Neural cell (in vitro differentiated cells): ENCODE results near the gene CYREN.

Source experiments
- EP300 ChIP-seq: fragments of 450-650 bp; conservative IDR thresholded peaks from 2 replicates; pipeline ENCODE4 v1.6.1; 2014; ENCODE audit warnings: antibody characterized with exemption, mild to moderate bottlenecking, moderate library complexity; ENCODE audit not compliant: poor library complexity, severe bottlenecking
- EZH2 ChIP-seq: fragments of 200-600, 300-800 bp; shearing (Covaris generic), sonication (generic); IDR thresholded peaks from 2 replicates; pipeline ENCODE4 v1.6.1; 2014; ENCODE audit warnings: antibody characterized with exemption, low read length, borderline replicate concordance, mild to moderate bottlenecking; ENCODE audit not compliant: insufficient read depth, poor library complexity, severe bottlenecking
- POLR2AphosphoS5 ChIP-seq: IDR thresholded peaks from 2 replicates; pipeline ENCODE4 v1.6.1; 2012
- RAD21 ChIP-seq: fragments of 450-650 bp; conservative IDR thresholded peaks from 2 replicates; pipeline ENCODE4 v1.6.1; 2014; ENCODE audit warnings: antibody characterized with exemption, mild to moderate bottlenecking, moderate library complexity
- SMC3 ChIP-seq: fragments of 450-650 bp; conservative IDR thresholded peaks from 2 replicates; pipeline ENCODE4 v1.6.1; 2014; ENCODE audit warnings: antibody characterized with exemption, mild to moderate bottlenecking, moderate library complexity; ENCODE audit not compliant: poor library complexity
- TF ChIP-seq, protein P1 (sequence below): fragments of 450-650 bp; IDR thresholded peaks from 2 replicates; pipeline ENCODE4 v1.5.1; 2014; ENCODE audit warnings: antibody characterized with exemption, mild to moderate bottlenecking, moderate library complexity; ENCODE audit not compliant: poor library complexity, severe bottlenecking
- TF ChIP-seq, protein P2 (sequence below): IDR thresholded peaks from 2 replicates; pipeline ENCODE4 v1.6.1; 2012; ENCODE audit warnings: borderline replicate concordance

DNA sequence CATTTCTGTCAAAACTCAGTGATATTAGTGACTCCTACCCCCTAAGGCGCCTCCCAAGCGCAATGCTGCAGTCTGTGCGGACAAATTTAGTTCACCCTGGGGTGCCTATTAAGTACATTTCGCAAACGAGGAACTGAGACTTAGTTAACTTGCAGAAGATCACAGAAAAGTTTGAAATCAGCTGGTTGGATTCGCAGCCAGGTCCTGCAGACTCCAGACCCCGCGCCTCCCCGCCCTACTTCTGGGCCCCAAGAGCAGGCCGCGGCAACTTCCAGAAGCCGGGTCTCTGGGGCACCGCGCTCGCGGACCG is 588 bp downstream of the CYREN start:
- TF ChIP-seq, protein P1, sequence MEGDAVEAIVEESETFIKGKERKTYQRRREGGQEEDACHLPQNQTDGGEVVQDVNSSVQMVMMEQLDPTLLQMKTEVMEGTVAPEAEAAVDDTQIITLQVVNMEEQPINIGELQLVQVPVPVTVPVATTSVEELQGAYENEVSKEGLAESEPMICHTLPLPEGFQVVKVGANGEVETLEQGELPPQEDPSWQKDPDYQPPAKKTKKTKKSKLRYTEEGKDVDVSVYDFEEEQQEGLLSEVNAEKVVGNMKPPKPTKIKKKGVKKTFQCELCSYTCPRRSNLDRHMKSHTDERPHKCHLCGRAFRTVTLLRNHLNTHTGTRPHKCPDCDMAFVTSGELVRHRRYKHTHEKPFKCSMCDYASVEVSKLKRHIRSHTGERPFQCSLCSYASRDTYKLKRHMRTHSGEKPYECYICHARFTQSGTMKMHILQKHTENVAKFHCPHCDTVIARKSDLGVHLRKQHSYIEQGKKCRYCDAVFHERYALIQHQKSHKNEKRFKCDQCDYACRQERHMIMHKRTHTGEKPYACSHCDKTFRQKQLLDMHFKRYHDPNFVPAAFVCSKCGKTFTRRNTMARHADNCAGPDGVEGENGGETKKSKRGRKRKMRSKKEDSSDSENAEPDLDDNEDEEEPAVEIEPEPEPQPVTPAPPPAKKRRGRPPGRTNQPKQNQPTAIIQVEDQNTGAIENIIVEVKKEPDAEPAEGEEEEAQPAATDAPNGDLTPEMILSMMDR = no peak
- no peak for TF ChIP-seq RAD21
- TF ChIP-seq EZH2 = no peak
- TF ChIP-seq POLR2AphosphoS5 = no peak
- TF ChIP-seq, protein P2, sequence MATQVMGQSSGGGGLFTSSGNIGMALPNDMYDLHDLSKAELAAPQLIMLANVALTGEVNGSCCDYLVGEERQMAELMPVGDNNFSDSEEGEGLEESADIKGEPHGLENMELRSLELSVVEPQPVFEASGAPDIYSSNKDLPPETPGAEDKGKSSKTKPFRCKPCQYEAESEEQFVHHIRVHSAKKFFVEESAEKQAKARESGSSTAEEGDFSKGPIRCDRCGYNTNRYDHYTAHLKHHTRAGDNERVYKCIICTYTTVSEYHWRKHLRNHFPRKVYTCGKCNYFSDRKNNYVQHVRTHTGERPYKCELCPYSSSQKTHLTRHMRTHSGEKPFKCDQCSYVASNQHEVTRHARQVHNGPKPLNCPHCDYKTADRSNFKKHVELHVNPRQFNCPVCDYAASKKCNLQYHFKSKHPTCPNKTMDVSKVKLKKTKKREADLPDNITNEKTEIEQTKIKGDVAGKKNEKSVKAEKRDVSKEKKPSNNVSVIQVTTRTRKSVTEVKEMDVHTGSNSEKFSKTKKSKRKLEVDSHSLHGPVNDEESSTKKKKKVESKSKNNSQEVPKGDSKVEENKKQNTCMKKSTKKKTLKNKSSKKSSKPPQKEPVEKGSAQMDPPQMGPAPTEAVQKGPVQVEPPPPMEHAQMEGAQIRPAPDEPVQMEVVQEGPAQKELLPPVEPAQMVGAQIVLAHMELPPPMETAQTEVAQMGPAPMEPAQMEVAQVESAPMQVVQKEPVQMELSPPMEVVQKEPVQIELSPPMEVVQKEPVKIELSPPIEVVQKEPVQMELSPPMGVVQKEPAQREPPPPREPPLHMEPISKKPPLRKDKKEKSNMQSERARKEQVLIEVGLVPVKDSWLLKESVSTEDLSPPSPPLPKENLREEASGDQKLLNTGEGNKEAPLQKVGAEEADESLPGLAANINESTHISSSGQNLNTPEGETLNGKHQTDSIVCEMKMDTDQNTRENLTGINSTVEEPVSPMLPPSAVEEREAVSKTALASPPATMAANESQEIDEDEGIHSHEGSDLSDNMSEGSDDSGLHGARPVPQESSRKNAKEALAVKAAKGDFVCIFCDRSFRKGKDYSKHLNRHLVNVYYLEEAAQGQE = no peak
- no peak for TF ChIP-seq EP300
- no peak for TF ChIP-seq SMC3
